Cardiac muscle cell (in vitro differentiated cells and primary cell): ENCODE results near the gene KRTAP2-1. TPM values are rescaled to one million over a fixed set of nuclear protein-coding genes. Genes with fewer than 3 reads are reported as not detected.

ENCODE experiments used
- DNase-seq, 2 donors: peaks; one replicate each; pipeline versions ENCODE4 v3.0.0 to v3.0.0-alpha.2; 2010 to 2017; ENCODE audit warnings: low read depth in 1 of 2, low spot score in 1 of 2
- H3K27ac ChIP-seq: fragments of 200-600 bp; sonication (generic); 2 replicates; pipeline ENCODE4 v1.5.1; 2016
- H3K27me3 ChIP-seq: fragments of 200-600 bp; sonication (generic); 2 replicates; pipeline ENCODE4 v1.6.0; 2016; ENCODE audit warnings: control low read depth
- H3K36me3 ChIP-seq: fragments of 200-600 bp; sonication (generic); 2 replicates; pipeline ENCODE4 v1.5.1; 2016; ENCODE audit warnings: control low read depth
- H3K4me1 ChIP-seq: fragments of 200-600 bp; sonication (generic); 2 replicates; pipeline ENCODE4 v1.8.1; 2017; ENCODE audit warnings: low read depth, mild to moderate bottlenecking, mixed run types
- H3K4me3 ChIP-seq: fragments of 200-600 bp; sonication (generic); 2 replicates; pipeline ENCODE4 v1.5.1; 2016; ENCODE audit warnings: mild to moderate bottlenecking
- H3K9me3 ChIP-seq: fragments of 200-600 bp; sonication (generic); 2 replicates; pipeline ENCODE4 v1.5.1; 2017; ENCODE audit warnings: low read depth, mild to moderate bottlenecking, control low read depth
- polyA plus RNA-seq: library from polyadenylated mRNA; unstranded; fragments of >200 nt; fragmentation: Nextera tagmentation; extraction: Ambion mirVana; gene quantifications from 2 replicates; pipeline ENCODE4 v1.2.1, GENCODE V29; 2016
- total RNA-seq: library from RNA; depleted of rRNA; stranded (reverse); fragments of >200 nt; gene quantifications from 2 replicates; pipeline ENCODE4 v1.2.3, GENCODE V29; 2016
- TF ChIP-seq, protein P1 (sequence below): IDR thresholded peaks from 2 replicates; pipeline ENCODE4 v1.5.1; 2012; ENCODE audit warnings: low read depth, mild to moderate bottlenecking, low read length

The KRTAP2-1 gene
- total and polyA plus RNA-seq, 2 experiments from 2014 or later: not detected

DNA sequence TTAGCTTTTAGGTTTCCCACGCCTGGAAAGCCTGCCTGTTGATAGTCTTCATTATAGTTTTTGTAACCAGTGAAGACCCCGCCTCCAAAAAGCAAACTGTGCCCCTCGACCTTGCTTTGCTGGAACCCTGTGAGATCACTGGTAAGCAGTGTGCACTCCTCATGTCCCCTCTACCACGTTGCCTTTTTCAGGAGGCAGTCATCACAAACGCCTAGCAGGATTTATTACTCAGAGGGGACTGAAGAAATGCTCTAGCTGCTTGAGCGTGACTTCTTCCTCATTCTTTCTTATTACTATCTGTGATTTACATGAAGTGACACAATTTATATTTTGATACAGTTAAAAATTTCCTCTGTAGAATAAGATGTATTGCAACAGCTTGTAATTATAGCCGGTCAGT lies 31.7 kb downstream of the KRTAP2-1 start:
- no peaks in the 10 kb centered on the region for H3K36me3 ChIP-seq
- H3K9me3 ChIP-seq: no peaks in the 10 kb centered on the region
- no peaks in the 10 kb centered on the region for H3K4me1 ChIP-seq
- no peak overlapping the region for H3K4me3 ChIP-seq
- TF ChIP-seq, protein P1, sequence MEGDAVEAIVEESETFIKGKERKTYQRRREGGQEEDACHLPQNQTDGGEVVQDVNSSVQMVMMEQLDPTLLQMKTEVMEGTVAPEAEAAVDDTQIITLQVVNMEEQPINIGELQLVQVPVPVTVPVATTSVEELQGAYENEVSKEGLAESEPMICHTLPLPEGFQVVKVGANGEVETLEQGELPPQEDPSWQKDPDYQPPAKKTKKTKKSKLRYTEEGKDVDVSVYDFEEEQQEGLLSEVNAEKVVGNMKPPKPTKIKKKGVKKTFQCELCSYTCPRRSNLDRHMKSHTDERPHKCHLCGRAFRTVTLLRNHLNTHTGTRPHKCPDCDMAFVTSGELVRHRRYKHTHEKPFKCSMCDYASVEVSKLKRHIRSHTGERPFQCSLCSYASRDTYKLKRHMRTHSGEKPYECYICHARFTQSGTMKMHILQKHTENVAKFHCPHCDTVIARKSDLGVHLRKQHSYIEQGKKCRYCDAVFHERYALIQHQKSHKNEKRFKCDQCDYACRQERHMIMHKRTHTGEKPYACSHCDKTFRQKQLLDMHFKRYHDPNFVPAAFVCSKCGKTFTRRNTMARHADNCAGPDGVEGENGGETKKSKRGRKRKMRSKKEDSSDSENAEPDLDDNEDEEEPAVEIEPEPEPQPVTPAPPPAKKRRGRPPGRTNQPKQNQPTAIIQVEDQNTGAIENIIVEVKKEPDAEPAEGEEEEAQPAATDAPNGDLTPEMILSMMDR: no peak
- H3K27ac ChIP-seq: no peak overlapping the region
- no peaks in the 10 kb centered on the region for H3K27me3 ChIP-seq
- DNase-seq: no peak

DNA sequence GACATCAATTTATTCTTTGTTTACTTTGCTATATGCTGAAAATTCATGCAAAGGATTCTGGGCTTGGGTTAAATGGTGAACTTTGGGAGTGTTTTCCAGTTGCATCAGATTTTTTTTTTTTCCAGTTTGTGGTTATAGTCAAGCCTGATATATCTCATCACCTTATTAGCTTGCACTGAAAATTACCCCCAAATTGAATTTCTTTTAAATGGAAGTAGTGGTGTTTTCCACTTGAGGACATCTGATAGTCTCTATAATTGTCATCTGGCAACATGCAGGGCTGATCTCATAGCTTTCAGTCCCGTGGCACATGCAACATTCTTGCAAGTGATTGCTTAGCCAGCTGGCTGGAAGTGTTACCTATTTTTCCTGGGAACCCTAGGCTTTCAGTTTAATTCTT lies 33.5 kb downstream of the KRTAP2-1 start:
- DNase-seq: no peak
- no peaks in the 10 kb centered on the region for H3K9me3 ChIP-seq
- TF ChIP-seq, protein P1: no peak

DNA sequence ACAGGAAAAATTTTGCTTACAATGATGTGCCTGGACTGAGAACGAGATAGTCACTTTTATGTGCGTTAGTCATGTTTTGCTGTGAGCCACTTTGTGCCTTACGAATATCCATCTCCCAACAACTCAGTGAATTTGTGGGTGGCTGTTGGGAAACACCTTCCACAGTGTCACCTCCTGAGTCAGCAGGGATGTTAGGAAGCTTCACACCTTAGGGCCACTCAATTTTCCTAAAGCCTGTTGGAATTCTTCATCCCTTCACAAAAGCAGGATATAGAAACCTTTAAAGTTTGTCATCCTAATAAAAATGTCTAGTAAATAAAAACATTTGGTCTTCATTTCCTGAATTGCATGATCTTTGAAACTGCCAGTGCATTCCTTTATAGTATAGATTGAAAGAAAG lies 33.9 kb downstream of the KRTAP2-1 start:
- TF ChIP-seq, protein P1: no peak
- Histone ChIP-seq H3K9me3 (no peaks in the 10 kb centered on the region), H3K27me3 (no peaks in the 10 kb centered on the region), H3K4me3 (no peak overlapping the region), H3K36me3 (no peaks in the 10 kb centered on the region), H3K4me1 (no peaks in the 10 kb centered on the region), H3K27ac (no peak overlapping the region)
- no peak for DNase-seq

More for the DNA sequence above, 33.5 kb downstream of the KRTAP2-1 start:
- Histone ChIP-seq H3K36me3 (no peaks in the 10 kb centered on the region), H3K27ac (no peak overlapping the region), H3K4me1 (no peaks in the 10 kb centered on the region), H3K4me3 (no peak overlapping the region), H3K27me3 (no peaks in the 10 kb centered on the region)

DNA sequence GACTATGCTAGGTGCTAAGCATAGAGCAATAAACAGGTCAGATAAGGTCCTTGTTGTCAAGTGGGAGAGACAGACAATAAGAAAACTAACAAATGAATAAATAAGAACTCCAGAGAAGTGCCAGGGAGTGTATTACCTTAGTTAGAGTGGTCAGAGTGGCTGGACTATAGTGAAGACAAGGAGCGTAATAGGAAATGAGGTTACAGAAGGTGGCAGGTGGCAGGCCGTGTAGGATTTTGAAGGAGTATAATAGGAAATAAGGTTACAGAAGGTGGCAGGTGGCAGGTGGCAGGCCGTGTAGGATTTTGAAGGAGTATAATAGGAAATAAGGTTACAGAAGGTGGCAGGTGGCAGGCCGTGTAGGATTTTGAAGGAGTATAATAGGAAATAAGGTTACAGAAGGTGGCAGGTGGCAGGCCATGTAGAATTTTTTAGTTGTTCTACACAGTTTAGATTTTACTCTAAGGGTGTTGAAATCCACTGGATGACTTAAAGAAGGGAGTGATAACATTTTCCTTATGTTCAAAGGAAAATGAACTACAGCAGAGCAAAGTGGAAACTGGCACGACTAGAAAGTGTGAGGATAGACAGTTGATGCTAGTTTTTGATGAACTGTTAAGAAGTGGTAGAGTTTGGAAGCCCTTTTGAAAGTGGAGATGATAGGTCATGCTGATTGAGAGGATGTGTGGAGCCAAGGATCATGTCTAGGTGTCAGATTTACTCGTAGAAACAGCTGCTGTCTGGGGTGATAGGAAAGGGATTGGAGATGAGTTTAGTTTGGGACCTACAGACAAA lies 34.6 kb downstream of the KRTAP2-1 start:
- no peaks in the 10 kb centered on the region for H3K4me1 ChIP-seq
- no peaks in the 10 kb centered on the region for H3K27me3 ChIP-seq
- H3K27ac ChIP-seq: no peak overlapping the region
- no peak overlapping the region for H3K4me3 ChIP-seq
- no peaks in the 10 kb centered on the region for H3K36me3 ChIP-seq
- H3K9me3 ChIP-seq: no peaks in the 10 kb centered on the region
- TF ChIP-seq, protein P1: no peak
- no peak for DNase-seq

DNA sequence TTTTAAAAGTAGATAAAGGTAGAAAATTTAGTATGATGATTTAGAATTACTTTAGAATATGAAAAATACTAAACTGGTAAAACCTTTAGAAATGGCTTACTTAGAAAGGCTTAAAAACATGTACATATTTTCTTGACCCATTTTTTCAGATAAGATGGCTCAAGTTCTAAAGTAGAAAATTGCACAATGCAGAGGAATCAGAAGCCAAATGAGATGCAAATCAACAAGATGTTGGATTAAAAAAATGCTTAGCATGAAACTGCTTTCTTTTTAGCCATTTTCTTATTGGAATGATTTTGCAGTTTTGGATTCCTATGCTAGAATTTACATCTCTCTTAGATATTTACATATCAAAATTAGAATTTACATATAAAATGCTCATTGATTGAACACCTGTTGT lies 36.7 kb downstream of the KRTAP2-1 start:
- H3K9me3 ChIP-seq: no peaks in the 10 kb centered on the region
- H3K27me3 ChIP-seq: no peaks in the 10 kb centered on the region
- no peak overlapping the region for H3K4me3 ChIP-seq
- TF ChIP-seq, protein P1: no peak
- no peak for DNase-seq
- no peaks in the 10 kb centered on the region for H3K4me1 ChIP-seq
- H3K27ac ChIP-seq: no peak overlapping the region
- H3K36me3 ChIP-seq: no peaks in the 10 kb centered on the region
